GM19467 (cell line): Measurements from ENCODE around the gene TTLL10.

Experiments used
- ATAC-seq: cut with Tn5 transposase; IDR thresholded peaks from one replicate; pipeline ENCODE4 v1.9.1; 2021; ENCODE audit warnings: mild to moderate bottlenecking, moderate library complexity; ENCODE audit not compliant: unreplicated experiment

The TTLL10 gene

DNA sequence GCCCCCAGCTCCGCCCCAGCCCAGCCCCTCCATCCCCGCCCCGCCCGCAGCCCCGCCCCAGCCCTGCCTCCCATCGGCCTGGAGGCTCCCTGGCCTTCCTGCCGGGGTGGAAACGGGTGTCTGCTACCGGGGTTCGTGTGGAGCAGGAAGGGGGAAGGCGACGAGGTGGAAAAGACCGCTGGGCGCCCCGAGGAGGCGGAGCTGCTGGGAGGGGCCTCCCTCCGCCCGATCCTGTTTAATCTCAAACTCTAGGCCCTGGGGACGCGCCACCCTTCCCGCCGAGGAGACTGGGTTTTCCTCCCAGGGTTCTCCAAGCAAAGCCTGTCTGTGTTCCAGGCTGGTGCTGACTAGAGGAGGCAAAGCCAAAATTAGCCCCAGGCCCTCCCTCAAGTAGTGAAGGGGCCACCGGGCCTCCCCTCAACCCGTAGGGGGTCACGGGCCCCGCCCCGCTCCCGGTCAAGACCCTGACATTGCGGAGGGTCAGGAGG is 16.2 kb upstream of the TTLL10 start:
- ATAC-seq = no peak

DNA sequence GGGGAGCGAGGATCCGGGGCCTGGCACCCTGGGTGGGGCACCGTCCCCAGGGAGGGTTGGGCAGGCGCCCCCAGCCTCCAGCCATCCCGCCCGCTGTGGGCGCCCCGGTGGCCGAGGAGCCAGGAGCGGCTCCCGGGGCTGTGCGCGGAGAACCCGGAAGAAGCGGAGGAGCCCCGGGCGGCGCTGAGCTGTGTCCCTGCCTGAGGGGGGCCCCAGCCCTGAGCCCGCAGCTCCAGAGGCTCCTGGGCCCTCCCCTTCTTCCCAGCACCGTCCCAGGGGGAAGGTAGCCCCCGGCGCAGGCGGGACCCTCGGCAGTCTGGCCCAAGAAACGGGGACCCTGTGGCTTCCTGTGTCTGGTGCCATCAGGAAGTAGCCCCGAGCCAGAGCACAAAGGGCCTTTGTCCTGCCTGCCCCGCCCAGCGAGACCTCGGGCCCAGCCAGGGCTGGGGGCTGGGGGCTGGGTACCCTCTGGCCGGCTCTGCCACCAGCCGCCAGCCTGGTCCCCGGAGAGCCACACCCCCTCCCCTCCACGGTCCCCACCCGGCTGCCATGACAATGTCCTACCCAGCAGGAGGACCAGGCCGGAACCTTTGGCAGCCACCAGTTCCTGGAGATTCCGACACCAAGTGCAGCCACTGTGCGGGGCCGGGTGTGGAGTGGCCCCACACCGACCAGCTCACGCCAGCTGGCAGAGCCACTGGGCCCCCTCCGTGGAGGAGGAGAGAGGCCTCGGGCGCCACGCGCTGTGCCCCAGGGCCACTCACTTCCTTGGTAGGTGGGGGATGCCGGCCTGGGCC is 15.6 kb upstream of the TTLL10 start:
- ATAC-seq = no peak

- ATAC-seq = no peak
Measured at GRCh38 chr1:1160281-1160930, 13.3 kb upstream of the TTLL10 start.

DNA sequence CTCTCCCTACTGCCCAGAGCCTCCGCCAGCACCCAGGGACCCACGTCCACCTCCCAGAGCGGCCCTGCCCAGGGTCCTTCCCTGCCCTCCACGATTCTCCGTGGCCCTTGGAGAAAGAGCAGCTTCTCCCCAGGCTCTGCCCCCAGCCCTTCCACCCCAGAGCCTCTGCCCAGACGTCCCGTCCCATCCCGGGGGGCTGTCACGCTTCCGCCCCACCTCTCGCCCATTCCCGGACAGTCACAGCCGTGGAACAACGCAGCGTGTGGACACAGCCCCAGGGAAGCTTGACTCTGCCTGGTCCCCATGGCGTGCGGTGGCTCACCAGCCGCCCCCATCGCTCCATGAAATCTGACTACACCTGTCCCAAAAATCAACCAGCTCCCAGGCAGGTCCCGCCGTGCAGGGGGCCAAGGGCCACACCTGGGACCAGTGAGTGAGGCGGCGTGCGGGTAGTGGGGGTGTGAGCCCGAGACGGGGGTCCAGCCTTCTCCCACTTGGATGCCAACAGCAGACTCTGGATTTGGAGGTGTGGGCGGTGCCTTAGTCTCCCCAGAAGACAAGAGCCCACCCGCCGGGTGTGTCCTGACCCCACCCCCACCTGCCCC is 12.5 kb upstream of the TTLL10 start:
- no peak for ATAC-seq

- ATAC-seq = no peak
Measured at GRCh38 chr1:1161683-1162079, 12.0 kb upstream of the TTLL10 start.

DNA sequence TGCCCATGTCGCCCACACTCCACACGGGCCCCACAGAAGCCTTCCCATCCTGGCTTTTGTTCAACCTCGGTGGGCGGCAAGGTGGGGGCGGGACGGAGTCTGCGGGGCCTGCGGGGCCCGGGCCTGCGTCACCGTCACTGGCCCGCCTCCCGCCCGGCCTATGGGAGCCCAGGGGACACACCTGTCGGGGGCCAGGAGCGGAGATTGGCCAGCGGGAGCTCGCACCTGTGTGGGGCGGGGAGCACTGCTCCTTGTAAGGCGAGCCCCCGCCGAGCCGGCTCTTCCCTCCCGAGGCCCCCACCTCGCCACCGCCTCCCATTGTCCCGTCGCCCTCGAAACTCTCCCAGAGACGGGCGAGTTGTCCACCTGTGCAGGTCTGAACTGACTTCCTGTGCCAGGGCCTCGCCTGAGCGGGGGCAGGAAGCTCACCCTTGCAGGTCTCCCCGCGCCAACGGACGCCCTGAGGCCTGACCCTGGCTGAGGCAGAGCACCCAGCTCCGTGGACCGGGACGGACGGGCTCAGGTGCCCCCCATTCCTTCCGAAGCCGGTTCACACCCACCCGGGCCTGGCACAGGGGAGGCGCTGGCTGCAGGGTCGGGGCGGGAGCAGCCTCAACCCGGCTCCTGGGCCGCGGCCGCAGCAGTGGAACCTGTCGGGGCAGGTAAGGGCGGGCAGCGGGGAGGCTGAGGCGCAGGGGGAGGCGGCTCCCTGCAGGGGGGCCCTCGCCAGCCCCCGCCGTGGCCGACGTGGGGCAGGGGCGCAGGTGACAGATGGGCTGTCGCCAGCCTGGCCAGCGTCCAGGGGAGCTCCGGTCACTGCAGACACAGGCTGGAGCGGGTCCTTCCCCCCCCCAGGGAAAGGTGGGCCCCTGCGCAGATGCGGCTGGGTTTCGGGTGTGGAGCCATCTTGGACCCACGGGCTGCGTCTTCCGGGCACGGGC is 10.8 kb upstream of the TTLL10 start:
- ATAC-seq = no peak

DNA sequence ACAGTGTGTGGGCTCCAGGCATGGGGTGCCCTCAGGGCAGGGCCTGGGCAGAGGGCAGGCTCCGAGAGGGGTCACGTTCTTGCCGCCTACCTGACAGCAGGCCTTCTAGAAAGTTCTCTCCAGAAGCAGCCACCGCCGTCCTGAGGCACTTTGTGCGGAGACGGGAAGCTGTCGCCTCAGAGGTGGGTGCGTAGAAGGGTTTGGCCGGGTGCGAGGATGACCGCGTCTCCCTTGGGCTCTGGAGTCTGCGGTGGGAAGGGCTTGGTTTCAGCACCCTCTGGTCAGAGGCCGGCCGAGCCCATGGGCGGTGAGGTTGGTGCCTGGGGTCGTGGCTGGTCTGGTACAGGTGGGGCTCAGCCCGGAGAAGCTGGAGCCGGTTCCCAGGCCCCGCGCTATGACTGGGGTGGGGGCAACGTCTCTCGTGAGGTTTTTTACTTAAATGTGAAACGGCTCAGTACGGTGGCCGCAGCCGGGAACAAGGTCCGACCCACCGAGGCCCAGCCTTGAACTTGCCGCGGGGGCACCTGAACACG is 10.1 kb upstream of the TTLL10 start:
- ATAC-seq = no peak

DNA sequence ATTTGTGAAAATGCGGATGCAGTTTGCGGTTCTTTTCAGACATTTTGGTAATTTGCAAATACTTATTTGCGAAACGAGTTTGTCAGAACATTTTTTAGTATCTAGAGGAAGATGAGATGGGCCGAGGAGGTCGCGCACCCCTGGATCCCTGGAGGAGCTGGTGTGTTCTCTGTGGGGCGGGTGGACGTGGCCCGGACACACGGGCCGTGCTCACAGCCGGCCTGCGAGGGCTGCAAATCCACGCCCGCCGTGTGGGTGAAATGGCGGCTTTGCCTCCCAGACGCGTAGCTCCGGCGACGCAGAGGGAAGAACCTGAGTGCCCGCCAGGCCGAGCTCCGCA is 9.3 kb upstream of the TTLL10 start:
- no peak for ATAC-seq

- ATAC-seq = no peak
Measured at GRCh38 chr1:1164701-1165451, 8.8 kb upstream of the TTLL10 start.

DNA sequence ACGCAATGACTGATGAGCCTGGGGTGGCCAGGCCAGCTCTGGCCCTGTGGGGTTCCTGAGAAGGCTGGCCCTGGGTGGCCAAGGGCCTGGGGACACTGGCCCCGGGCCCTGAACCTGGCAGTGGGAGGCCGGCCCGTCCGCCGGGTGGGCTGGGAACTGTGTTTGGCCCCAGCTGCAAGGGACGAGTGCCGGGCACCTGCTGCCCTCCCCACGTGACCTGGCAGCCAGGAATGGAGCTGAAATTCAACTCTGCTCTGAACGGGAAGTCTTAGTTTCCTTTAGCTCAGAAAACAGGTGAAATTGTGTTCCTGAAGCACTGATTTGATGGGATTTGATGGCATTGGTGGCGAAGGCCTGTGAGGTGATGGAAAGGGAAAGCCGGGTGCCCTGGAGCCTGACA is 8.2 kb upstream of the TTLL10 start:
- ATAC-seq = no peak

- ATAC-seq = no peak
Measured at GRCh38 chr1:1165900-1166421, 7.7 kb upstream of the TTLL10 start.

- no peak for ATAC-seq
Measured at GRCh38 chr1:1166642-1167397, 6.9 kb upstream of the TTLL10 start.

DNA sequence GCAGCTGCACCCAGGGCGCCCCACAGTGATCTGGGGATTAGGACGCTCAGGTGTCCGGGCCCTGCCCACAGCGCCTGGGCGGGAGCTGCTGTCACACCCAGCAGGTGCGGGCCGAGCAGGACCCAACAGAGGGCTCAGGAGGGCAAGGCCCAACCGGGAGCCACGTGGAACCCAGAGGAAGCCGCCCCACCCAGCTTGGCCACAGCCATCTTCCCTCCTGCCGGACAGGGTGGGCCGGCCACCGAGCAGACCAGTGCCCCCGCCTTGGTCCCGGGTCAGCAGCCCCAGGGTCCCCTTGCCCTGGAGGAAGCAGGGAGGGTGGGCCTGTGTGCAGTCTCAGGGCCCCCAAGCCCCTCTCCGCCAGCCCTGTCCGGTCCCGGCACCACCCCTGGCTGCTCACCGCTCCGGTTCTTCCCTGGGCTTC is 6.3 kb upstream of the TTLL10 start:
- no peak for ATAC-seq

- ATAC-seq = no peak
Measured at GRCh38 chr1:1167841-1168450, 5.7 kb upstream of the TTLL10 start.

- no peak for ATAC-seq
Measured at GRCh38 chr1:1168451-1169411, 4.9 kb upstream of the TTLL10 start.

- no peak for ATAC-seq
Measured at GRCh38 chr1:1169429-1170214, 4.1 kb upstream of the TTLL10 start.
